ENCODE results near the gene EGR4. TPM values are rescaled to one million over a fixed set of nuclear protein-coding genes. Genes with fewer than 3 reads are reported as not detected.

EGR4 gene
- total RNA-seq, 1 donor from 2014 or later, result 0.10 TPM

- no peak for DNase-seq
These were observed 3.1 kb downstream of the EGR4 start for GRCh38 chr2:73290049-73290839.

- no peak for DNase-seq
These were observed 4.0 kb downstream of the EGR4 start for GRCh38 chr2:73289304-73289703.

- DNase-seq, result no peak
These were observed 7.2 kb downstream of the EGR4 start for GRCh38 chr2:73286134-73286655.

GRCh38 chr2:73285159-73285739 lies 8.1 kb downstream of the EGR4 start:
- no peak for DNase-seq

GRCh38 chr2:73284296-73285158 lies 8.8 kb downstream of the EGR4 start, which contains the start of gene FBXO41:
TSS of gene FBXO41 (minus strand) at chr2:73284478. CDS start at chr2:73269630, 14,848 bp downstream.
- no peak for DNase-seq

- no peak for DNase-seq
These were observed 9.6 kb downstream of the EGR4 start for GRCh38 chr2:73283545-73284295.

- DNase-seq, result no peak
These were observed 10.3 kb downstream of the EGR4 start for GRCh38 chr2:73282924-73283544.

GRCh38 chr2:73281244-73281643 lies 12.1 kb downstream of the EGR4 start:
- no peak for DNase-seq

- DNase-seq, result no peak
These were observed 13.5 kb downstream of the EGR4 start for GRCh38 chr2:73279852-73280251.

GRCh38 chr2:73272270-73272669 lies 21.1 kb downstream of the EGR4 start:
- no peak for DNase-seq

- DNase-seq, result no peak
These were observed 23.5 kb downstream of the EGR4 start for GRCh38 chr2:73269686-73270465.

GRCh38 chr2:73268830-73269685 lies 24.3 kb downstream of the EGR4 start:
- no peak for DNase-seq

GRCh38 chr2:73268366-73268829 lies 24.9 kb downstream of the EGR4 start:
- no peak for DNase-seq

- DNase-seq, result no peak
These were observed 26.3 kb downstream of the EGR4 start for GRCh38 chr2:73267008-73267407.

GRCh38 chr2:73266061-73266901 lies 27.1 kb downstream of the EGR4 start:
- no peak for DNase-seq

- DNase-seq, result no peak
These were observed 27.9 kb downstream of the EGR4 start for GRCh38 chr2:73265298-73266060.

- DNase-seq, result no peak
These were observed 28.6 kb downstream of the EGR4 start for GRCh38 chr2:73264783-73265182.

- no peak for DNase-seq
These were observed 29.1 kb downstream of the EGR4 start for GRCh38 chr2:73264332-73264606.
